Esophagus squamous epithelium (tissue), 5 donors: ENCODE data around the gene ZNF638. TPM values are rescaled to one million over a fixed set of nuclear protein-coding genes. Genes with fewer than 3 reads are reported as not detected.
A peak's percentile ranks its signal among the peaks of the same experiment; 100 is the strongest.

Source experiments
- DNase-seq: peaks from one replicate; lab custom pipeline; 2025; lab: John Stamatoyannopoulos, UW
- H3K27ac ChIP-seq, 4 donors: fragments of 200-600 bp; sonication (generic); one replicate each; pipeline ENCODE4 v1.5.1; 2016 to 2019; ENCODE audit warnings: mild to moderate bottlenecking in 1 of 4
- H3K27me3 ChIP-seq, 4 donors: fragments of 200-600 bp; sonication (generic); 1 replicate in 3 of 4; 2 replicates in 1 of 4; pipeline versions ENCODE4 v1.5.1 to v1.6.0; 2017 to 2021; ENCODE audit warnings: antibody characterized with exemption in 1 of 4
- H3K36me3 ChIP-seq, 3 donors: fragments of 200-600 bp; sonication (generic); one replicate each; pipeline ENCODE4 v1.5.1; 2016 to 2019
- H3K4me1 ChIP-seq, 3 donors: fragments of 200-600 bp; sonication (generic); one replicate each; pipeline ENCODE4 v1.5.1; 2017 to 2019
- H3K4me3 ChIP-seq, 4 donors: fragments of 200-600 bp; sonication (generic); 1 replicate in 3 of 4; 2 replicates in 1 of 4; pipeline ENCODE4 v1.5.1; 2016 to 2019; ENCODE audit warnings: mild to moderate bottlenecking in 2 of 4, moderate library complexity in 1 of 4
- H3K9me3 ChIP-seq, 3 donors: fragments of 200-600 bp; sonication (generic); one replicate each; pipeline ENCODE4 v1.5.1; 2016 to 2019
- CTCF ChIP-seq, 6 experiments: fragments of 450-650 bp in 4 of 6; fragments of 200-600 bp in 2 of 6; sonication (generic) in 2 of 6; IDR thresholded peaks; one replicate each; pipeline ENCODE4 v1.5.1; 2016 to 2019; ENCODE audit warnings: antibody characterized with exemption in 6 of 6, mild to moderate bottlenecking in 4 of 6, moderate library complexity in 4 of 6
- POLR2A ChIP-seq, 4 donors: fragments of 450-650 bp; IDR thresholded peaks; one replicate each; pipeline ENCODE4 v1.6.1; 2017; ENCODE audit warnings: antibody characterized with exemption in 4 of 4, mild to moderate bottlenecking in 4 of 4, moderate library complexity in 3 of 4
- WGBS, 2 donors: methylation state at CpG; one replicate each; pipeline ENCODE4 v1.1.5; 2018; 5-methylcytosine and 5-hydroxymethylcytosine counted together
- intact Hi-C: fragments of 100-400 bp; cut with DNase I; formaldehyde crosslinking; loops from one replicate; pipeline ENCODE4 v1.15.0; 2022
- total RNA-seq, 4 donors: library from RNA; depleted of rRNA; stranded (reverse); fragments of >200 nt; gene quantifications; one replicate each; pipeline ENCODE4 v1.1.0, GENCODE V29; 2016
- donor health status: DM: yes; HTN: yes; CAD: no.

The ZNF638 gene
- total RNA-seq: 100 to 1,000 TPM in 1 of 4 donors, 10 to 100 TPM in 3; 67.3 to 133 (median 79.2) TPM

GRCh38 chr2:71331581-71332434, at the start of gene ZNF638:
Gene ZNF638 (plus strand): TSS chr2:71331782. CDS start chr2:71348955, 17,173 bp downstream.
- Histone ChIP-seq H3K4me1 (peaks cover 8 to 52% (median 27%) of the 10 kb centered on the region in 3 donors), H3K27ac (peak within 1 kb of the TSS; percentile 96 to 99 (median 96)), H3K4me3 (peak within 1 kb of the TSS; percentile 84 to 100 (median 88)), H3K36me3 (no peaks in the 10 kb centered on the region), H3K27me3 (no peaks in the 10 kb centered on the region), H3K9me3 (no peaks in the 10 kb centered on the region)
- WGBS, 2 donors: 0 to 1% methylated on average over 9 to 16 of the region's 82 CpGs
- TF ChIP-seq CTCF (IDR thresholded peaks at IDR 0.05) (peak; percentile 64 to 83 (median 76)), POLR2A (IDR thresholded peaks at IDR 0.05) (peak in 2 of 4 donors; percentile 88 to 92)
- intact Hi-C loops: no loop called here
- peak; percentile 52 for DNase-seq

- H3K9me3 ChIP-seq: no peaks in the 10 kb centered on the region
- no peak overlapping the region for H3K4me3 ChIP-seq
- no peaks in the 10 kb centered on the region for H3K36me3 ChIP-seq
- intact Hi-C loops: no loop called here
- H3K27ac ChIP-seq: no peak overlapping the region
- peaks cover 6 to 12% (median 9%) of the 10 kb centered on the region in 3 donors for H3K4me1 ChIP-seq
- 76 to 94% methylated on average over 2 to 3 of the region's 4 CpGs for WGBS, 2 donors
- peaks cover 0 to 65% (median 0%) of the 10 kb centered on the region in 4 donors for H3K27me3 ChIP-seq
- no peak for TF ChIP-seq POLR2A (IDR thresholded peaks at IDR 0.05)
- no peak for TF ChIP-seq CTCF (IDR thresholded peaks at IDR 0.05)
- no peak for DNase-seq
These were observed 49.6 kb upstream of the ZNF638 start for GRCh38 chr2:71281950-71282349.

- no peak for DNase-seq
- Histone ChIP-seq H3K4me3 (no peak overlapping the region), H3K36me3 (no peaks in the 10 kb centered on the region), H3K4me1 (peaks cover under 1 to 6% (median 4%) of the 10 kb centered on the region in 3 donors), H3K9me3 (no peaks in the 10 kb centered on the region), H3K27ac (no peak overlapping the region), H3K27me3 (peaks cover 0 to 62% (median 0%) of the 10 kb centered on the region in 4 donors)
- intact Hi-C loops: no loop called here
- TF ChIP-seq POLR2A (IDR thresholded peaks at IDR 0.05) (no peak), CTCF (IDR thresholded peaks at IDR 0.05) (peak in 1 of 6 experiments; percentile 19)
These were observed 49.1 kb upstream of the ZNF638 start for GRCh38 chr2:71282493-71282892.

GRCh38 chr2:71283131-71283530, 48.5 kb upstream of the ZNF638 start:
- DNase-seq: no peak
- Histone ChIP-seq H3K9me3 (no peaks in the 10 kb centered on the region), H3K36me3 (no peaks in the 10 kb centered on the region), H3K27ac (no peak overlapping the region), H3K4me1 (no peaks in the 10 kb centered on the region), H3K4me3 (no peak overlapping the region), H3K27me3 (peaks cover 0 to 56% (median 0%) of the 10 kb centered on the region in 4 donors)
- intact Hi-C loops: no loop called here
- TF ChIP-seq CTCF (IDR thresholded peaks at IDR 0.05): no peak
- no peak for TF ChIP-seq POLR2A (IDR thresholded peaks at IDR 0.05)
- WGBS, 2 donors: 90 to 92% methylated on average over 5 of the region's 5 CpGs

- TF ChIP-seq CTCF (IDR thresholded peaks at IDR 0.05) (no peak), POLR2A (IDR thresholded peaks at IDR 0.05) (no peak)
- no peak overlapping the region for H3K4me3 ChIP-seq
- H3K9me3 ChIP-seq: no peaks in the 10 kb centered on the region
- WGBS, 2 donors: 85 to 87% methylated on average over 2 of the region's 2 CpGs
- DNase-seq: no peak
- peaks cover 0 to 34% (median 0%) of the 10 kb centered on the region in 4 donors for H3K27me3 ChIP-seq
- intact Hi-C loops: no loop called here
- H3K4me1 ChIP-seq: no peaks in the 10 kb centered on the region
- no peaks in the 10 kb centered on the region for H3K36me3 ChIP-seq
- no peak overlapping the region for H3K27ac ChIP-seq
These were observed 45.9 kb upstream of the ZNF638 start for GRCh38 chr2:71285706-71286105.
